Activated CD8-positive, alpha-beta memory T cell treated with anti-CD3 and anti-CD28 coated beads, Interleukin-2, amount 50 U/mL, for 1 hour (primary cell): ENCODE results near the gene MYZAP.
A peak's percentile ranks its signal among the peaks of the same experiment; 100 is the strongest.

Source experiments
- DNase-seq: peaks from one replicate; pipeline ENCODE4 v3.0.0-alpha.2; 2020; ENCODE audit errors: extremely low read depth

Gene MYZAP

GRCh38 chr15:57696146-57696545 lies 104.4 kb downstream of the MYZAP start:
- DNase-seq, result no peak

- no peak for DNase-seq
These were observed 105.9 kb downstream of the MYZAP start for GRCh38 chr15:57697588-57697987.

- no peak for DNase-seq
These were observed 106.5 kb downstream of the MYZAP start for GRCh38 chr15:57698243-57698642.

- DNase-seq, result no peak
These were observed 107.3 kb downstream of the MYZAP start for GRCh38 chr15:57698991-57699390.

- no peak for DNase-seq
These were observed 111.7 kb downstream of the MYZAP start for GRCh38 chr15:57703387-57703786.

- no peak for DNase-seq
These were observed 112.7 kb downstream of the MYZAP start for GRCh38 chr15:57704441-57704840.

- DNase-seq, result no peak
These were observed 114.2 kb downstream of the MYZAP start for GRCh38 chr15:57705746-57706404.

GRCh38 chr15:57706405-57707209 lies 114.9 kb downstream of the MYZAP start, which contains the start of gene POLR2M:
POLR2M (plus strand) TSS chr15:57706714; CDS start chr15:57706843, 129 bp downstream.
- DNase-seq, result peak; percentile 82

GRCh38 chr15:57708047-57708446 lies 116.3 kb downstream of the MYZAP start:
- DNase-seq, result no peak

- no peak for DNase-seq
These were observed 126.6 kb downstream of the MYZAP start for GRCh38 chr15:57718309-57718708.

GRCh38 chr15:57720867-57721266 lies 129.2 kb downstream of the MYZAP start:
- DNase-seq, result no peak

GRCh38 chr15:57726411-57726810 lies 134.7 kb downstream of the MYZAP start:
- DNase-seq, result no peak

GRCh38 chr15:57727031-57727430 lies 135.3 kb downstream of the MYZAP start:
- DNase-seq, result no peak

GRCh38 chr15:57728436-57728835 lies 136.7 kb downstream of the MYZAP start:
- DNase-seq, result no peak

- DNase-seq, result no peak
These were observed 139.2 kb downstream of the MYZAP start for GRCh38 chr15:57730876-57731275.

- no peak for DNase-seq
These were observed 139.9 kb downstream of the MYZAP start for GRCh38 chr15:57731530-57732103.

GRCh38 chr15:57732526-57733331 lies 141.0 kb downstream of the MYZAP start:
- peak; percentile 9 for DNase-seq

GRCh38 chr15:57734860-57735259 lies 143.2 kb downstream of the MYZAP start:
- DNase-seq, result no peak
